Neural cell (in vitro differentiated cells): Measurements from ENCODE around the gene APBA2. TPM values are rescaled to one million over a fixed set of nuclear protein-coding genes. Genes with fewer than 3 reads are reported as not detected.

Source experiments
- H2AFZ ChIP-seq: fragments of 200-600, 300-800 bp; sonication (generic), shearing (Covaris generic); 2 replicates; pipeline ENCODE4 v1.6.0; 2014; ENCODE audit warnings: low read depth, mild to moderate bottlenecking, antibody characterized with exemption, low read length, moderate library complexity
- H3F3A ChIP-seq: fragments of 200-600 bp; shearing (Covaris generic); 2 replicates; pipeline ENCODE4 v1.6.1; 2016; ENCODE audit warnings: mild to moderate bottlenecking, moderate library complexity, mixed read lengths, antibody characterized with exemption, low read length; ENCODE audit not compliant: insufficient read depth, poor library complexity, severe bottlenecking
- H3K27ac ChIP-seq: fragments of 200-600, 300-800 bp; sonication (generic), shearing (Covaris generic); 2 replicates; pipeline ENCODE4 v1.5.1; 2014; ENCODE audit warnings: mild to moderate bottlenecking, low read length, moderate library complexity
- H3K27me3 ChIP-seq: fragments of 300-800, 200-600 bp; sonication (generic), shearing (Covaris generic); 2 replicates; pipeline ENCODE4 v1.6.0; 2014; ENCODE audit warnings: mild to moderate bottlenecking, low read depth, low read length, moderate library complexity; ENCODE audit not compliant: insufficient read depth
- H3K36me3 ChIP-seq: fragments of 300-800, 200-600 bp; sonication (generic), shearing (Covaris generic); 2 replicates; pipeline ENCODE4 v1.5.1; 2014; ENCODE audit warnings: mild to moderate bottlenecking, antibody characterized with exemption, low read length, moderate library complexity; ENCODE audit not compliant: insufficient read depth
- H3K4me2 ChIP-seq: fragments of 300-800, 200-600 bp; sonication (generic), shearing (Covaris generic); 2 replicates; pipeline ENCODE4 v1.6.0; 2014; ENCODE audit warnings: mild to moderate bottlenecking, low read length
- H3K4me3 ChIP-seq: fragments of 300-800, 200-600 bp; sonication (generic), shearing (Covaris generic); 2 replicates; pipeline ENCODE4 v1.5.1; 2014; ENCODE audit warnings: mild to moderate bottlenecking, low read length, moderate library complexity
- H3K79me2 ChIP-seq: fragments of 200-600 bp; shearing (Covaris generic); replicated peaks from 2 replicates; pipeline ENCODE4 v1.6.0; 2014; ENCODE audit warnings: mild to moderate bottlenecking, low read length, moderate library complexity; ENCODE audit not compliant: insufficient read depth
- H3K9ac ChIP-seq: fragments of 300-800, 200-600 bp; sonication (generic), shearing (Covaris generic); 2 replicates; pipeline ENCODE4 v1.6.1; 2016; ENCODE audit warnings: mild to moderate bottlenecking, low read length, mixed read lengths
- H3K9me2 ChIP-seq: fragments of 200-600 bp; shearing (Covaris generic); 2 replicates; pipeline ENCODE4 v1.6.1; 2016; ENCODE audit warnings: mild to moderate bottlenecking, low read length, mixed read lengths; ENCODE audit not compliant: insufficient read depth
- H3K9me3 ChIP-seq: fragments of 200-600, 300-800 bp; sonication (generic), shearing (Covaris generic); 2 replicates; pipeline ENCODE4 v1.6.1; 2016; ENCODE audit warnings: mild to moderate bottlenecking, mixed run types, low read length, moderate library complexity, mixed read lengths
- H4K20me1 ChIP-seq: fragments of 200-600 bp; shearing (Covaris generic); 2 replicates; pipeline ENCODE4 v1.6.1; 2016; ENCODE audit warnings: mild to moderate bottlenecking, mixed run types; ENCODE audit not compliant: insufficient read depth
- CTCF ChIP-seq: fragments of 450-650 bp; IDR thresholded peaks from 2 replicates; pipeline ENCODE4 v1.5.1; 2014; ENCODE audit warnings: antibody characterized with exemption, mild to moderate bottlenecking, moderate library complexity; ENCODE audit not compliant: poor library complexity, severe bottlenecking
- EP300 ChIP-seq: fragments of 450-650 bp; conservative IDR thresholded peaks from 2 replicates; pipeline ENCODE4 v1.6.1; 2014; ENCODE audit warnings: antibody characterized with exemption, mild to moderate bottlenecking, moderate library complexity; ENCODE audit not compliant: poor library complexity, severe bottlenecking
- EZH2 ChIP-seq: fragments of 200-600, 300-800 bp; shearing (Covaris generic), sonication (generic); IDR thresholded peaks from 2 replicates; pipeline ENCODE4 v1.6.1; 2014; ENCODE audit warnings: antibody characterized with exemption, low read length, borderline replicate concordance, mild to moderate bottlenecking; ENCODE audit not compliant: insufficient read depth, poor library complexity, severe bottlenecking
- MXI1 ChIP-seq: fragments of 450-650 bp; conservative IDR thresholded peaks from 2 replicates; pipeline ENCODE4 v1.6.1; 2014; ENCODE audit warnings: antibody characterized with exemption, mild to moderate bottlenecking; ENCODE audit not compliant: poor library complexity, severe bottlenecking
- POLR2AphosphoS5 ChIP-seq: IDR thresholded peaks from 2 replicates; pipeline ENCODE4 v1.6.1; 2012
- RAD21 ChIP-seq: fragments of 450-650 bp; conservative IDR thresholded peaks from 2 replicates; pipeline ENCODE4 v1.6.1; 2014; ENCODE audit warnings: antibody characterized with exemption, mild to moderate bottlenecking, moderate library complexity
- REST ChIP-seq: IDR thresholded peaks from 2 replicates; pipeline ENCODE4 v1.6.1; 2012; ENCODE audit warnings: borderline replicate concordance
- SMC3 ChIP-seq: fragments of 450-650 bp; conservative IDR thresholded peaks from 2 replicates; pipeline ENCODE4 v1.6.1; 2014; ENCODE audit warnings: antibody characterized with exemption, mild to moderate bottlenecking, moderate library complexity; ENCODE audit not compliant: poor library complexity
- TAF1 ChIP-seq: IDR thresholded peaks from 2 replicates; pipeline ENCODE4 v1.6.1; 2012; ENCODE audit warnings: low read depth
- polyA plus RNA-seq: library from polyadenylated mRNA; depleted of rRNA; stranded (reverse); fragments of >200 nt; gene quantifications from 2 replicates; pipeline ENCODE4 v1.2.3, GENCODE V29; 2014

Gene APBA2
- polyA plus RNA-seq, 1 donor from 2014 or later = 134 TPM

GRCh38 chr15:28964098-28964497, 78.3 kb downstream of the APBA2 start:
- Histone ChIP-seq H3K9me3 (no peaks in the 10 kb centered on the region), H2AFZ (no peak overlapping the region), H3K9ac (no peak overlapping the region), H3K27ac (no peak overlapping the region), H3K4me3 (no peak overlapping the region), H3F3A (no peaks in the 10 kb centered on the region), H4K20me1 (no peaks in the 10 kb centered on the region), H3K79me2 (peaks cover 9% of the 10 kb centered on the region), H3K9me2 (no peaks in the 10 kb centered on the region), H3K27me3 (no peaks in the 10 kb centered on the region), H3K4me2 (no peak overlapping the region), H3K36me3 (no peaks in the 10 kb centered on the region)
- TF ChIP-seq EP300 (no peak), MXI1 (no peak), POLR2AphosphoS5 (no peak), EZH2 (no peak), TAF1 (no peak), REST (no peak)

GRCh38 chr15:28967066-28967465, 81.3 kb downstream of the APBA2 start:
- Histone ChIP-seq H3K79me2 (peaks cover 9% of the 10 kb centered on the region), H3K36me3 (no peaks in the 10 kb centered on the region), H4K20me1 (no peaks in the 10 kb centered on the region), H3F3A (no peaks in the 10 kb centered on the region), H3K9me2 (no peaks in the 10 kb centered on the region), H3K9me3 (no peaks in the 10 kb centered on the region), H3K27ac (no peak overlapping the region), H3K4me3 (no peak overlapping the region), H2AFZ (no peak overlapping the region), H3K4me2 (no peak overlapping the region), H3K27me3 (no peaks in the 10 kb centered on the region), H3K9ac (no peak overlapping the region)
- TF ChIP-seq REST = no peak
- no peak for TF ChIP-seq TAF1
- TF ChIP-seq SMC3 = no peak
- TF ChIP-seq CTCF = no peak
- no peak for TF ChIP-seq RAD21
- TF ChIP-seq EZH2 = no peak
- TF ChIP-seq MXI1 = no peak
- TF ChIP-seq POLR2AphosphoS5 = no peak
- TF ChIP-seq EP300 = no peak
